Measurements from ENCODE around the gene SNRPB2. TPM values are rescaled to one million over a fixed set of nuclear protein-coding genes. Genes with fewer than 3 reads are reported as not detected.

The SNRPB2 gene
- total RNA-seq, 4 donors from 2014 or later: 36.3 to 41.8 (median 41.0) TPM

GRCh38 chr20:16701296-16701695, 28.5 kb upstream of the SNRPB2 start:
- no peak for TF ChIP-seq POLR2A (IDR thresholded peaks at IDR 0.05)
- no peak for TF ChIP-seq CTCF (IDR thresholded peaks at IDR 0.05)
- TF ChIP-seq POLR2AphosphoS5 (IDR thresholded peaks at IDR 0.05): no peak
- TF ChIP-seq EP300 (IDR thresholded peaks at IDR 0.05): no peak
- no peak for ATAC-seq
- Histone ChIP-seq H3K4me1 (no peaks in the 10 kb centered on the region), H3K9me3 (no peaks in the 10 kb centered on the region), H3K27me3 (no peaks in the 10 kb centered on the region), H3K4me3 (no peak overlapping the region), H3K27ac (no peak overlapping the region), H3K36me3 (no peaks in the 10 kb centered on the region)
- WGBS, 2 donors (ENCODE audit: low coverage in 1 of 2): 86% methylated on average over 3 of the region's 3 CpGs; no CpG with 5 or more reads in 1 of the 2 donors

GRCh38 chr20:16703570-16703969, 26.3 kb upstream of the SNRPB2 start:
- ATAC-seq: no peak
- H3K4me3 ChIP-seq: no peak overlapping the region
- no peaks in the 10 kb centered on the region for H3K36me3 ChIP-seq
- no peaks in the 10 kb centered on the region for H3K9me3 ChIP-seq
- TF ChIP-seq POLR2AphosphoS5 (IDR thresholded peaks at IDR 0.05): no peak
- no peak for TF ChIP-seq EP300 (IDR thresholded peaks at IDR 0.05)
- no peak for TF ChIP-seq POLR2A (IDR thresholded peaks at IDR 0.05)
- no peak for TF ChIP-seq CTCF (IDR thresholded peaks at IDR 0.05)
- H3K27me3 ChIP-seq: no peaks in the 10 kb centered on the region
- H3K4me1 ChIP-seq: no peaks in the 10 kb centered on the region
- 65% methylated on average over 4 of the region's 4 CpGs for WGBS, 2 donors (ENCODE audit: low coverage in 1 of 2)
- no peak overlapping the region for H3K27ac ChIP-seq

- Histone ChIP-seq H3K27ac (no peak overlapping the region), H3K36me3 (no peaks in the 10 kb centered on the region), H3K9me3 (no peaks in the 10 kb centered on the region), H3K27me3 (no peaks in the 10 kb centered on the region), H3K4me3 (no peak overlapping the region), H3K4me1 (no peaks in the 10 kb centered on the region)
- no peak for ATAC-seq
- TF ChIP-seq EP300 (IDR thresholded peaks at IDR 0.05): no peak
- no peak for TF ChIP-seq POLR2AphosphoS5 (IDR thresholded peaks at IDR 0.05)
- TF ChIP-seq CTCF (IDR thresholded peaks at IDR 0.05): no peak
- TF ChIP-seq POLR2A (IDR thresholded peaks at IDR 0.05): no peak
- 89 to 96% methylated on average over 3 of the region's 3 CpGs for WGBS, 2 donors (ENCODE audit: low coverage in 1 of 2)
Measured at GRCh38 chr20:16707674-16708073, 22.2 kb upstream of the SNRPB2 start.

GRCh38 chr20:16708602-16709001, 21.2 kb upstream of the SNRPB2 start:
- H3K4me1 ChIP-seq: no peaks in the 10 kb centered on the region
- no peak for ATAC-seq
- H3K9me3 ChIP-seq: no peaks in the 10 kb centered on the region
- no peak for TF ChIP-seq EP300 (IDR thresholded peaks at IDR 0.05)
- no peak for TF ChIP-seq CTCF (IDR thresholded peaks at IDR 0.05)
- TF ChIP-seq POLR2A (IDR thresholded peaks at IDR 0.05): no peak
- TF ChIP-seq POLR2AphosphoS5 (IDR thresholded peaks at IDR 0.05): no peak
- no peak overlapping the region for H3K27ac ChIP-seq
- no peak overlapping the region for H3K4me3 ChIP-seq
- no peaks in the 10 kb centered on the region for H3K36me3 ChIP-seq
- no peaks in the 10 kb centered on the region for H3K27me3 ChIP-seq

- ATAC-seq: no peak
Measured at GRCh38 chr20:16709017-16709416, 20.8 kb upstream of the SNRPB2 start.

GRCh38 chr20:16710781-16711180, 19.0 kb upstream of the SNRPB2 start:
- H3K9me3 ChIP-seq: no peaks in the 10 kb centered on the region
- H3K36me3 ChIP-seq: no peaks in the 10 kb centered on the region
- TF ChIP-seq CTCF (IDR thresholded peaks at IDR 0.05) (no peak), POLR2A (IDR thresholded peaks at IDR 0.05) (no peak), EP300 (IDR thresholded peaks at IDR 0.05) (no peak), POLR2AphosphoS5 (IDR thresholded peaks at IDR 0.05) (no peak)
- H3K4me3 ChIP-seq: no peak overlapping the region
- ATAC-seq: no peak
- no peaks in the 10 kb centered on the region for H3K27me3 ChIP-seq
- WGBS, 2 donors (ENCODE audit: low coverage in 1 of 2): 83 to 94% methylated on average over 2 of the region's 3 CpGs
- H3K27ac ChIP-seq: no peak overlapping the region
- H3K4me1 ChIP-seq: no peaks in the 10 kb centered on the region

More at GRCh38 chr20:16709017-16709416, 20.8 kb upstream of the SNRPB2 start:
- no peaks in the 10 kb centered on the region for H3K4me1 ChIP-seq
- no peak overlapping the region for H3K4me3 ChIP-seq
- H3K9me3 ChIP-seq: no peaks in the 10 kb centered on the region
- no peaks in the 10 kb centered on the region for H3K36me3 ChIP-seq
- TF ChIP-seq EP300 (IDR thresholded peaks at IDR 0.05): no peak
- H3K27me3 ChIP-seq: no peaks in the 10 kb centered on the region
- no peak overlapping the region for H3K27ac ChIP-seq

All from gastroesophageal sphincter (tissue), 4 donors.